ENCODE data around the gene PRKRIP1.
"Not testable (repeated sequence)": the region's sequence is repeated elsewhere in the genome, so short reads cannot be mapped to it uniquely, and the experiment has no call there.

- TF ChIP-seq SIN3A (IDR thresholded peaks at IDR 0.05; ENCODE audit: borderline replicate concordance, insufficient read depth, low read depth, low read length); TCF7L2 (IDR thresholded peaks at IDR 0.05; ENCODE audit: low read depth, low read length); POLR2AphosphoS5 (IDR thresholded peaks at IDR 0.05; ENCODE audit: low read depth, low read length): not testable (repeated sequence)
- TF ChIP-seq, protein P1, sequence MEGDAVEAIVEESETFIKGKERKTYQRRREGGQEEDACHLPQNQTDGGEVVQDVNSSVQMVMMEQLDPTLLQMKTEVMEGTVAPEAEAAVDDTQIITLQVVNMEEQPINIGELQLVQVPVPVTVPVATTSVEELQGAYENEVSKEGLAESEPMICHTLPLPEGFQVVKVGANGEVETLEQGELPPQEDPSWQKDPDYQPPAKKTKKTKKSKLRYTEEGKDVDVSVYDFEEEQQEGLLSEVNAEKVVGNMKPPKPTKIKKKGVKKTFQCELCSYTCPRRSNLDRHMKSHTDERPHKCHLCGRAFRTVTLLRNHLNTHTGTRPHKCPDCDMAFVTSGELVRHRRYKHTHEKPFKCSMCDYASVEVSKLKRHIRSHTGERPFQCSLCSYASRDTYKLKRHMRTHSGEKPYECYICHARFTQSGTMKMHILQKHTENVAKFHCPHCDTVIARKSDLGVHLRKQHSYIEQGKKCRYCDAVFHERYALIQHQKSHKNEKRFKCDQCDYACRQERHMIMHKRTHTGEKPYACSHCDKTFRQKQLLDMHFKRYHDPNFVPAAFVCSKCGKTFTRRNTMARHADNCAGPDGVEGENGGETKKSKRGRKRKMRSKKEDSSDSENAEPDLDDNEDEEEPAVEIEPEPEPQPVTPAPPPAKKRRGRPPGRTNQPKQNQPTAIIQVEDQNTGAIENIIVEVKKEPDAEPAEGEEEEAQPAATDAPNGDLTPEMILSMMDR (IDR thresholded peaks at IDR 0.05), result not testable (repeated sequence)
- TF ChIP-seq, protein P2, sequence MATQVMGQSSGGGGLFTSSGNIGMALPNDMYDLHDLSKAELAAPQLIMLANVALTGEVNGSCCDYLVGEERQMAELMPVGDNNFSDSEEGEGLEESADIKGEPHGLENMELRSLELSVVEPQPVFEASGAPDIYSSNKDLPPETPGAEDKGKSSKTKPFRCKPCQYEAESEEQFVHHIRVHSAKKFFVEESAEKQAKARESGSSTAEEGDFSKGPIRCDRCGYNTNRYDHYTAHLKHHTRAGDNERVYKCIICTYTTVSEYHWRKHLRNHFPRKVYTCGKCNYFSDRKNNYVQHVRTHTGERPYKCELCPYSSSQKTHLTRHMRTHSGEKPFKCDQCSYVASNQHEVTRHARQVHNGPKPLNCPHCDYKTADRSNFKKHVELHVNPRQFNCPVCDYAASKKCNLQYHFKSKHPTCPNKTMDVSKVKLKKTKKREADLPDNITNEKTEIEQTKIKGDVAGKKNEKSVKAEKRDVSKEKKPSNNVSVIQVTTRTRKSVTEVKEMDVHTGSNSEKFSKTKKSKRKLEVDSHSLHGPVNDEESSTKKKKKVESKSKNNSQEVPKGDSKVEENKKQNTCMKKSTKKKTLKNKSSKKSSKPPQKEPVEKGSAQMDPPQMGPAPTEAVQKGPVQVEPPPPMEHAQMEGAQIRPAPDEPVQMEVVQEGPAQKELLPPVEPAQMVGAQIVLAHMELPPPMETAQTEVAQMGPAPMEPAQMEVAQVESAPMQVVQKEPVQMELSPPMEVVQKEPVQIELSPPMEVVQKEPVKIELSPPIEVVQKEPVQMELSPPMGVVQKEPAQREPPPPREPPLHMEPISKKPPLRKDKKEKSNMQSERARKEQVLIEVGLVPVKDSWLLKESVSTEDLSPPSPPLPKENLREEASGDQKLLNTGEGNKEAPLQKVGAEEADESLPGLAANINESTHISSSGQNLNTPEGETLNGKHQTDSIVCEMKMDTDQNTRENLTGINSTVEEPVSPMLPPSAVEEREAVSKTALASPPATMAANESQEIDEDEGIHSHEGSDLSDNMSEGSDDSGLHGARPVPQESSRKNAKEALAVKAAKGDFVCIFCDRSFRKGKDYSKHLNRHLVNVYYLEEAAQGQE (IDR thresholded peaks at IDR 0.05; ENCODE audit: insufficient read depth in 1 of 2, low read depth in 2 of 2, low read length in 1 of 2), result not testable (repeated sequence)
These were observed 30.8 kb upstream of the PRKRIP1 start for GRCh38 chr7:102365390-102365789.

All from Panc1 (cell line).